Lung (tissue), 12 donors: ENCODE data around the gene GSDME. TPM values are rescaled to one million over a fixed set of nuclear protein-coding genes. Genes with fewer than 3 reads are reported as not detected.
"Not testable (repeated sequence)": the region's sequence is repeated elsewhere in the genome, so short reads cannot be mapped to it uniquely, and the experiment has no call there.

ENCODE experiments used
- ATAC-seq: fragments of 200-7000 bp; cut with Tn5 transposase; one replicate; pipeline ENCODE4 v1.9.1; 2020; ENCODE audit warnings: moderate number of reproducible peaks; ENCODE audit not compliant: insufficient read depth, low FRiP score
- DNase-seq, 3 donors: peaks; one replicate each; pipeline ENCODE4 v3.0.0-alpha.2; 2013 to 2017
- H3K27ac ChIP-seq, 2 donors: one replicate each; pipeline ENCODE4 v1.5.1; 2013; ENCODE audit warnings: mild to moderate bottlenecking in 2 of 2, moderate library complexity in 2 of 2, control low read depth in 1 of 2, inconsistent platforms in 1 of 2, low read depth in 1 of 2, low read length in 1 of 2
- H3K27me3 ChIP-seq, 3 donors: one replicate each; pipeline ENCODE4 v1.5.1; 2013; ENCODE audit warnings: low read length in 2 of 3; ENCODE audit not compliant: control insufficient read depth in 3 of 3, insufficient read depth in 3 of 3
- H3K36me3 ChIP-seq, 4 donors: one replicate each; pipeline ENCODE4 v1.5.1; 2013; ENCODE audit warnings: low read length in 4 of 4, mild to moderate bottlenecking in 1 of 4, moderate library complexity in 1 of 4; ENCODE audit not compliant: control insufficient read depth in 4 of 4, insufficient read depth in 4 of 4
- H3K4me1 ChIP-seq, 5 donors: one replicate each; pipeline ENCODE4 v1.5.1; 2013; ENCODE audit warnings: low read length in 5 of 5, mild to moderate bottlenecking in 2 of 5, moderate library complexity in 1 of 5; ENCODE audit not compliant: control insufficient read depth in 5 of 5, insufficient read depth in 5 of 5
- H3K4me3 ChIP-seq: one replicate; pipeline ENCODE4 v1.5.1; 2013; ENCODE audit warnings: mild to moderate bottlenecking, control low read depth, moderate library complexity
- H3K9ac ChIP-seq, 2 donors: one replicate each; pipeline ENCODE4 v1.5.1; 2013; ENCODE audit warnings: low read length in 2 of 2, control low read depth in 1 of 2; ENCODE audit not compliant: insufficient read depth in 1 of 2
- H3K9me3 ChIP-seq, 4 donors: one replicate each; pipeline ENCODE4 v1.5.1; 2013; ENCODE audit warnings: low read length in 3 of 4, mild to moderate bottlenecking in 1 of 4, moderate library complexity in 1 of 4; ENCODE audit not compliant: control insufficient read depth in 4 of 4, insufficient read depth in 3 of 4
- CTCF ChIP-seq: IDR thresholded peaks from 2 replicates; pipeline ENCODE4 v1.5.1; 2012; ENCODE audit warnings: mild to moderate bottlenecking; ENCODE audit errors: control extremely low read depth, extremely low read depth
- WGBS, 2 donors: extraction: QIAGEN DNeasy Blood & Tissue Kit; methylation state at CpG; one replicate each; pipeline ENCODE4 v1.1.7; 2013; 5-methylcytosine and 5-hydroxymethylcytosine counted together
- polyA plus RNA-seq, 2 donors: library from polyadenylated mRNA; stranded (reverse); fragments of 200-250 nt; gene quantifications; one replicate each; pipeline ENCODE4 v1.2.1, GENCODE V29; 2013
- total RNA-seq, 2 donors: library from RNA; depleted of rRNA in 1 of 2; stranded (reverse); fragments of >200 nt in 1 of 2; gene quantifications; one replicate each; pipeline ENCODE4 v1.2.1, GENCODE V29; 2014 to 2021
- donor health status: control.
- donor health status: control.
- donor health status: Bipolar disorder and iron deficiency.
- donor health status: healthy.
- donor health status: DM: yes; HTN: yes; CAD: no.

GSDME gene
- total and polyA plus RNA-seq, 4 donors, result 3.0 to 16.6 (median 11.4) TPM

GRCh38 chr7:24740871-24741270 lies 16.4 kb downstream of the GSDME start:
- Histone ChIP-seq H3K27me3 (no peaks in the 10 kb centered on the region), H3K36me3 (no peaks in the 10 kb centered on the region), H3K27ac (no peak overlapping the region), H3K9me3 (no peaks in the 10 kb centered on the region), H3K4me1 (no peaks in the 10 kb centered on the region), H3K9ac (no peak overlapping the region), H3K4me3 (no peak overlapping the region)
- WGBS, 2 donors, result 94% methylated on average over 9 of the region's 9 CpGs
- ATAC-seq, result no peak
- TF ChIP-seq CTCF, result no peak
- no peak for DNase-seq

DNA sequence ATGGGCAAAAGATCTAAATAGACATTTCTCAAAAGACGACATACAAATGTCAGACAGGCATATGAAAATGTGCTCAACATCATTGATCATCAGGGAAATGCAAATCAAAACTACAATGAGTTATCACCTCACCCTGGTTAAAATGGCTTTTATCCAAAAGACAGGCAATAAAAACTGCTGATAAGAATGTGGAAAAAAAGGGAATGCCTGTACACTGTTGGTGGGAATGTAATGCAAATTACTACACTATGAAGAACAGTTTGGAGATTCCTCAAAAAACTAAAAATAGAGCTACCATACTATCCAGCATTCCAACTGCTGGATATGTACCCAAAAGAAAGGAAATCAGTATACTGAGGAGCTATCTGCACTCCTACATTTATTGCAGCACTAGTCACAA lies 18.0 kb downstream of the GSDME start:
- H3K27ac ChIP-seq, result no peak overlapping the region
- no peak for TF ChIP-seq CTCF
- WGBS, 2 donors, result 89 to 93% methylated on average over 1 of the region's 1 CpG
- H3K36me3 ChIP-seq, result no peaks in the 10 kb centered on the region
- no peaks in the 10 kb centered on the region for H3K4me1 ChIP-seq
- H3K9me3 ChIP-seq, result no peaks in the 10 kb centered on the region
- H3K9ac ChIP-seq, result no peak overlapping the region
- no peak for ATAC-seq
- DNase-seq, result no peak
- H3K4me3 ChIP-seq, result no peak overlapping the region
- H3K27me3 ChIP-seq, result no peaks in the 10 kb centered on the region

GRCh38 chr7:24738577-24738976 lies 18.7 kb downstream of the GSDME start:
- Histone ChIP-seq H3K9me3 (peaks cover 0 to 1% (median 0%) of the 10 kb centered on the region in 4 donors), H3K9ac (no peak overlapping the region), H3K4me1 (no peaks in the 10 kb centered on the region), H3K27me3 (no peaks in the 10 kb centered on the region), H3K4me3 (no peak overlapping the region), H3K27ac (no peak overlapping the region), H3K36me3 (no peaks in the 10 kb centered on the region)
- TF ChIP-seq CTCF, result no peak
- 97% methylated on average over 1 of the region's 1 CpG for WGBS, 2 donors
- no peak for ATAC-seq
- DNase-seq, result no peak

- 35 to 78% methylated on average over 1 of the region's 1 CpG for WGBS, 2 donors
- DNase-seq (peak in 1 of 3 donors; percentile 11), ATAC-seq (no peak)
- Histone ChIP-seq H3K27ac (no peak overlapping the region), H3K27me3 (no peaks in the 10 kb centered on the region), H3K9me3 (peaks cover 0 to 1% (median 0%) of the 10 kb centered on the region in 4 donors), H3K9ac (no peak overlapping the region), H3K4me1 (peaks cover 0 to 1% (median 0%) of the 10 kb centered on the region in 5 donors), H3K36me3 (peaks cover 0 to 3% (median 0%) of the 10 kb centered on the region in 4 donors), H3K4me3 (no peak overlapping the region)
- TF ChIP-seq CTCF, result no peak
These were observed 20.0 kb downstream of the GSDME start for GRCh38 chr7:24737281-24737680.

- 88 to 93% methylated on average over 7 of the region's 7 CpGs for WGBS, 2 donors
These were observed 21.7 kb downstream of the GSDME start for GRCh38 chr7:24735594-24735993.

More at GRCh38 chr7:24735594-24735993, 21.7 kb downstream of the GSDME start:
- not testable (repeated sequence) for H3K27me3 ChIP-seq, H3K4me1 ChIP-seq, H3K9me3 ChIP-seq, ATAC-seq, H3K9ac ChIP-seq, H3K4me3 ChIP-seq, H3K27ac ChIP-seq, H3K36me3 ChIP-seq, DNase-seq
